A673 (cell line): ENCODE measurements around the gene DNAJC3. TPM values are rescaled to one million over a fixed set of nuclear protein-coding genes. Genes with fewer than 3 reads are reported as not detected.
A peak's percentile ranks its signal among the peaks of the same experiment; 100 is the strongest.

Source experiments
- BruUV-seq: library from RNA; stranded (reverse); fragments of 400-500 nt; replicated peaks from 2 replicates; lab custom pipeline; 2021; lab: Mats Ljungman, UMichigan
- CTCF ChIA-PET: fragments of 300-600 bp; sonication (Branson Sonifier 250); formaldehyde crosslinking; loops from one replicate; lab custom pipeline; 2022; ENCODE audit warnings: antibody characterized with exemption; lab: Charles Lee
- POLR2A ChIA-PET: fragments of 300-600 bp; sonication (Branson Sonifier 250); formaldehyde crosslinking; loops from one replicate; lab custom pipeline; 2022; ENCODE audit warnings: antibody characterized with exemption; ENCODE audit not compliant: low non-redundant PET; lab: Charles Lee
- DNase-seq: peaks from one replicate; pipeline ENCODE4 v3.0.0-alpha.2; 2015; ENCODE audit warnings: low spot score
- H3K27ac ChIP-seq: fragments of 200-600 bp; sonication (generic); 2 replicates; pipeline ENCODE4 v1.5.1; 2016; ENCODE audit warnings: mixed run types, low read depth, mild to moderate bottlenecking, mixed read lengths, antibody characterized with exemption, low read length; ENCODE audit not compliant: poor library complexity, severe bottlenecking
- H3K27me3 ChIP-seq: fragments of 200-600 bp; sonication (generic); replicated peaks from 2 replicates; pipeline ENCODE4 v1.6.1; 2017; ENCODE audit warnings: mixed run types, low read depth, mild to moderate bottlenecking, mixed read lengths, antibody characterized with exemption, low read length; ENCODE audit not compliant: insufficient read depth, poor library complexity
- H3K36me3 ChIP-seq: fragments of 200-600 bp; sonication (generic); 2 replicates; pipeline ENCODE4 v1.6.1; 2016; ENCODE audit warnings: mixed run types, mild to moderate bottlenecking, mixed read lengths, antibody characterized with exemption, low read length; ENCODE audit not compliant: insufficient read depth, poor library complexity, severe bottlenecking
- H3K4me1 ChIP-seq: fragments of 200-600 bp; sonication (generic); 2 replicates; pipeline ENCODE4 v1.6.1; 2017; ENCODE audit warnings: mixed run types, mild to moderate bottlenecking, mixed read lengths, antibody characterized with exemption, low read length; ENCODE audit not compliant: insufficient read depth, poor library complexity, severe bottlenecking
- H3K4me3 ChIP-seq: fragments of 200-600 bp; sonication (generic); 2 replicates; pipeline ENCODE4 v1.5.1; 2016; ENCODE audit warnings: low read depth, mixed run types, mild to moderate bottlenecking, mixed read lengths, low read length; ENCODE audit not compliant: poor library complexity, severe bottlenecking
- H3K9me3 ChIP-seq: fragments of 200-600 bp; sonication (generic); 2 replicates; pipeline ENCODE4 v1.6.1; 2016; ENCODE audit warnings: mixed run types, low read depth, mild to moderate bottlenecking, mixed read lengths, antibody characterized with exemption, low read length; ENCODE audit not compliant: poor library complexity, severe bottlenecking
- EZH2 ChIP-seq: fragments of 200-600 bp; sonication (generic); IDR thresholded peaks from 2 replicates; pipeline ENCODE4 v1.6.1; 2017; ENCODE audit warnings: borderline replicate concordance, low read depth, mild to moderate bottlenecking, mixed read lengths, antibody characterized with exemption, low read length; ENCODE audit not compliant: poor library complexity, severe bottlenecking
- intact Hi-C: fragments of 100-400 bp; cut with micrococcal nuclease; formaldehyde crosslinking; loops from one replicate; pipeline ENCODE4 v1.10.0; 2022; ENCODE audit not compliant: unreplicated experiment
- total RNA-seq: library from RNA; stranded (reverse); gene quantifications from 2 replicates; pipeline ENCODE4 v1.2.3, GENCODE V29; 2021
- TF ChIP-seq, protein P1 (sequence below): fragments of 300-800, 200-600 bp; sonication (generic); conservative IDR thresholded peaks from 2 replicates; pipeline ENCODE4 v1.5.1; 2017; ENCODE audit warnings: low read depth, mild to moderate bottlenecking, antibody characterized with exemption, low read length, moderate library complexity, mixed read lengths

Gene DNAJC3
- total RNA-seq, 1 experiment from 2014 or later: 21.5 TPM

DNA sequence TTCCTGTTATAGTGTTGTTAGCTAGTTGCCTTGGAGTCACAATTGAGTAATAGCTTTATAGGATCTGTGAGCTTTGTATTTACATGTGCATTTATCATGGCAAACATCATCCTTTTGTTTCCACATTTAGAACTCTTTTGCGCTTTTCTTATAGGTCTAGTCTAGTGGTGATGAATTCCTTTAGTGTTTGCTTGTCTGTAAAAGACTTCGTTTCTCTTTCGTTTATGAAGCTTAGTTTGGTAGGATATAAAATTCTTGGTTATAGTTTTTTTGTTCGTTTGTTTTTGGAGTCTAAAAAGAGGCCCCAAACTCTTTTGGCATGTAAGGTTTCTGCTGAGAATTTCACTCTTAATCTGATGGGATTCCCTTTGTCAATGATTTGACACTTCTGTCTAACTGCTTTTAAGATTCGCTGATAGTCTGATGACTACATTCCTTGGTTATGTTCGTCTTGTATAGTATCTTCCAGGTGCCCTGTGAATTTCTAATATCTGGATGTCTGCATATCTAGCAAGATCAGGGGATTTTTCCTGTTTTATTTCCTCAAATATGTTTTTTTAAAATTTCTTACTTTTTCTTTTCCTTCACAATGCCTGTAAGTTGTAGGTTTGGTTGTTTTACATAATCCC lies 20.2 kb downstream of the DNAJC3 start:
- DNase-seq: no peak
- Histone ChIP-seq H3K4me3 (no peak overlapping the region), H3K27ac (no peak overlapping the region), H3K9me3 (peaks cover 5% of the 10 kb centered on the region), H3K36me3 (no peaks in the 10 kb centered on the region), H3K27me3 (no peaks in the 10 kb centered on the region), H3K4me1 (no peaks in the 10 kb centered on the region)
- BruUV-seq: no TSS peak
- TF ChIP-seq, protein P1, sequence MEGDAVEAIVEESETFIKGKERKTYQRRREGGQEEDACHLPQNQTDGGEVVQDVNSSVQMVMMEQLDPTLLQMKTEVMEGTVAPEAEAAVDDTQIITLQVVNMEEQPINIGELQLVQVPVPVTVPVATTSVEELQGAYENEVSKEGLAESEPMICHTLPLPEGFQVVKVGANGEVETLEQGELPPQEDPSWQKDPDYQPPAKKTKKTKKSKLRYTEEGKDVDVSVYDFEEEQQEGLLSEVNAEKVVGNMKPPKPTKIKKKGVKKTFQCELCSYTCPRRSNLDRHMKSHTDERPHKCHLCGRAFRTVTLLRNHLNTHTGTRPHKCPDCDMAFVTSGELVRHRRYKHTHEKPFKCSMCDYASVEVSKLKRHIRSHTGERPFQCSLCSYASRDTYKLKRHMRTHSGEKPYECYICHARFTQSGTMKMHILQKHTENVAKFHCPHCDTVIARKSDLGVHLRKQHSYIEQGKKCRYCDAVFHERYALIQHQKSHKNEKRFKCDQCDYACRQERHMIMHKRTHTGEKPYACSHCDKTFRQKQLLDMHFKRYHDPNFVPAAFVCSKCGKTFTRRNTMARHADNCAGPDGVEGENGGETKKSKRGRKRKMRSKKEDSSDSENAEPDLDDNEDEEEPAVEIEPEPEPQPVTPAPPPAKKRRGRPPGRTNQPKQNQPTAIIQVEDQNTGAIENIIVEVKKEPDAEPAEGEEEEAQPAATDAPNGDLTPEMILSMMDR: no peak
- TF ChIP-seq EZH2: no peak
- CTCF ChIA-PET: no interaction called here
- POLR2A ChIA-PET: no interaction called here
- intact Hi-C loops: no loop called here

DNA sequence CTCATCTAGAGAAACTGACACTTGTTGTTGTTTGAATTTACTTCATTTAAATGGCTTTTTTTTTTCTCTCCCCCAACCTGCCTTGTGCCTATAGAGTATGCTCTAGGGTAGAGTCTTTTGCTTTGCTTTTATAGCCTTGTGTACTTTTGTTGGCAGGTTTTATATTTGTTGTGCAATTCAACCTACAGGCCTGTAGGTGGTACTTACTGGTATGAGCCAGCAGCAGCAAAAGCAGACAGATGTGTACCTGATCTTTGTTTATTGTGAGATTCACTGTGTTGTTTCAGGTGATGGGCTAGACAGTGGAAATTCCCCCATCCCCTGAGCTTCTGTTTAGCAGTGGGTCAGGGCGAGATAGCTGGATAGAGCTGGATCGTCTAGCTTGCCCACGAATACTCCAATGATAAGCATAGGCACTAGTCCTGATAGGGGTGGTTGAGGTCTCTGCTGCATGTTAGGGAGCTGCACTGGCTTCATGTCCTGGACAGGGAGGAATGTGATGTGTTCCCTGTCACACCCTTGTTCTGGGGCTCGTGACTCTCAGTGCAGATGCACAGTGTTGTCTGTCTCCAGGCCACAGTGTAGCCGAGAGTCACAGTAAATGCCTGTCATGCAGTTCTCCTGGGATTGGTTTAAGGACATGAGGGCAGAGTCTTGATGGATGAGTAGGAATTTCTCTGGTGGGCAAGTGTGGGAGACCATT lies 21.3 kb downstream of the DNAJC3 start:
- Histone ChIP-seq H3K36me3 (no peaks in the 10 kb centered on the region), H3K4me3 (no peak overlapping the region), H3K27me3 (no peaks in the 10 kb centered on the region), H3K4me1 (no peaks in the 10 kb centered on the region), H3K27ac (no peak overlapping the region), H3K9me3 (peaks cover 5% of the 10 kb centered on the region)
- TF ChIP-seq, protein P1: peak; percentile 29; the same call in 1 of the 2 replicates
- TF ChIP-seq EZH2: no peak
- DNase-seq: no peak
- ChIA-PET CTCF (no interaction called here), POLR2A (no interaction called here)
- intact Hi-C loops: no loop called here
- BruUV-seq: no TSS peak

DNA sequence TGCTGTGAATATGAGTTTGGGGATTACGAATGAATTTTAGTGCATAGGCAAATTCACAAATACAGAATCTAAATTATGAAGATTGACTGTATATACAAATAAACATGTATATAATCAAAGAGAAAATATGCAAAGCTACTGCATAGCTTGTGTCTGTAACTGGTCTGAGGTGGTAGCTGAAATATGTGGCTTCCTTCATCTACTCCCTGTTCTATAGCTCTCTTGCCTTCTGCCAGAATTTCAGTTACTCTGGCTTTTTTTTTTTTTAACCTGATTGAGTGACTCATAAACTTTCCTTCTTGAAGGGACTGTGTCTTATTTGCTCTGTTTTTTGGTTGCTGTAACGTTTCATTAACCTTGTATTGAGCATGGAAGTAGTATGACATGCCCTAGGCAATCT lies 26.6 kb downstream of the DNAJC3 start:
- no peak for DNase-seq
- intact Hi-C loops: no loop called here
- Histone ChIP-seq H3K27ac (no peak overlapping the region), H3K9me3 (no peaks in the 10 kb centered on the region), H3K27me3 (no peaks in the 10 kb centered on the region), H3K4me3 (no peak overlapping the region), H3K4me1 (no peaks in the 10 kb centered on the region), H3K36me3 (no peaks in the 10 kb centered on the region)
- ChIA-PET POLR2A (no interaction called here), CTCF (interaction anchor here (0.6 kb wide), 1 partner anchor 131 kb away, joined by 3 read pairs; no protein-coding TSS in a partner anchor)
- no TSS peak for BruUV-seq
- TF ChIP-seq, protein P1: no peak
- TF ChIP-seq EZH2: no peak
